NCI-H446 (cell line): ENCODE results near the gene PDIK1L.
A peak's percentile ranks its signal among the peaks of the same experiment; 100 is the strongest.

Experiments used
- DNase-seq, 2 experiments: peaks; one replicate each; lab custom pipeline; 2025; lab: John Stamatoyannopoulos, UW

PDIK1L gene

GRCh38 chr1:26155370-26156284 is 44.0 kb downstream of the PDIK1L start:
- DNase-seq, result no peak

- peak; percentile 14 to 57 for DNase-seq
Measured at GRCh38 chr1:26156285-26157038, 44.8 kb downstream of the PDIK1L start.

GRCh38 chr1:26158271-26158907 is 46.8 kb downstream of the PDIK1L start:
- DNase-seq, result no peak

GRCh38 chr1:26158908-26159742 is 47.5 kb downstream of the PDIK1L start, which contains the start of gene FAM110D:
TSS of gene FAM110D (plus strand) at chr1:26159079. CDS start at chr1:26161292, 2,213 bp downstream.
- no peak for DNase-seq

- no peak for DNase-seq
Measured at GRCh38 chr1:26159743-26160039, 48.1 kb downstream of the PDIK1L start.

GRCh38 chr1:26160527-26161414 is 49.1 kb downstream of the PDIK1L start:
- DNase-seq, result peak in 1 of 2 experiments; percentile 31

- no peak for DNase-seq
Measured at GRCh38 chr1:26161415-26162219, 50.0 kb downstream of the PDIK1L start.

GRCh38 chr1:26162220-26162709 is 50.6 kb downstream of the PDIK1L start:
- no peak for DNase-seq

- no peak for DNase-seq
Measured at GRCh38 chr1:26163684-26164035, 52.0 kb downstream of the PDIK1L start.

- DNase-seq, result no peak
Measured at GRCh38 chr1:26164036-26164860, 52.6 kb downstream of the PDIK1L start.

- DNase-seq, result no peak
Measured at GRCh38 chr1:26164861-26165842, 53.5 kb downstream of the PDIK1L start.

- no peak for DNase-seq
Measured at GRCh38 chr1:26166719-26167281, 55.2 kb downstream of the PDIK1L start.

- peak in 1 of 2 experiments; percentile 58 for DNase-seq
Measured at GRCh38 chr1:26168410-26169197, 57.0 kb downstream of the PDIK1L start, which contains the start of gene C1orf232. TSS of gene C1orf232 (minus strand) at chr1:26168963. CDS start at chr1:26168499, 464 bp downstream.

GRCh38 chr1:26169198-26169554 is 57.6 kb downstream of the PDIK1L start:
- DNase-seq, result no peak

GRCh38 chr1:26169669-26170471 is 58.2 kb downstream of the PDIK1L start, which contains the start of gene ZNF593:
TSS of gene ZNF593 (plus strand) at chr1:26169908. CDS start at chr1:26169984, 76 bp downstream.
- DNase-seq, result peak; percentile 85 to 96
